K562 treated with DMSO at 1 percent for 48 hours (cell line): ENCODE results near the gene BRIX1. TPM values are rescaled to one million over a fixed set of nuclear protein-coding genes. Genes with fewer than 3 reads are reported as not detected.

Experiments used
- total RNA-seq: library from RNA; unstranded; fragments of 300-600 nt; gene quantifications from 2 replicates; pipeline ENCODE4 v1.2.3, GENCODE V29; 2022; ENCODE audit warnings: low replicate concordance; ENCODE audit errors: extremely low read depth

Gene BRIX1, protein sequence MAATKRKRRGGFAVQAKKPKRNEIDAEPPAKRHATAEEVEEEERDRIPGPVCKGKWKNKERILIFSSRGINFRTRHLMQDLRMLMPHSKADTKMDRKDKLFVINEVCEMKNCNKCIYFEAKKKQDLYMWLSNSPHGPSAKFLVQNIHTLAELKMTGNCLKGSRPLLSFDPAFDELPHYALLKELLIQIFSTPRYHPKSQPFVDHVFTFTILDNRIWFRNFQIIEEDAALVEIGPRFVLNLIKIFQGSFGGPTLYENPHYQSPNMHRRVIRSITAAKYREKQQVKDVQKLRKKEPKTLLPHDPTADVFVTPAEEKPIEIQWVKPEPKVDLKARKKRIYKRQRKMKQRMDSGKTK
- total RNA-seq: not detected in 2 replicates

DNA sequence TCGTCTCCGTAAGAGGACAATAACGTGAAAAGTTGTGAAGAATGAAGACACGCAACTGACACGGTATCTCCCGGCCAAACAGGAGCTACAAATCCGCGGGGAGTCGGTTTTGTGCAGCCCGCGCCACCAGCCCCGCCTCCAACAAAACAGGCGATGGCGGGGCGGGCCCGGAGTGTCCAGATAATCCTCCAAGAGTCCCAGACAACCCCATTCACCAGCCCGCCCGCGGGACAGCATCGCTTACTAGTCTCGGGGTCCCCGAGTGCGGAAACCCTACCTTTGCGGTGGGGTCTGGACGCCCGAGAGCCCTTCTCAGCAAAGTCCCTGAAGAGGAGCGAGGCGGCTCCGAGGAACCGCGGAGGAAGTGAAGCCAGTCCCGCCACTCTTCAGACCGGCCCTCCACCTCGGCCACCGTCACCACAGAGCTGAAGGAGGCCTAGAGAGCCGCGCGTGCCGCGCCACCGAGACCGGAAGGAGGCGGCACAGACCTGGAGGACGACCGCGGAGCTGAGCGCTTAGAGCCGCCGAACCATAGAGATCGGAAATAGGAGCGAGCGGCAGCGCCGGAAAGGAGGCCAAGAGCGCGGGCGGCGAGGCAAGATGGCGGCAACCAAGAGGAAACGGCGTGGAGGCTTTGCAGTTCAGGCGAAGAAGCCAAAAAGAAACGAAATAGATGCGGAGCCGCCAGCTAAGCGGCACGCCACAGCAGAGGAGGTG is at the start of gene BRIX1, which contains the start of gene RAD1:
BRIX1 (plus strand) TSS at position 573 of the 717 bp plus-strand sequence; CDS start at position 601, 28 bp downstream.
RAD1 (minus strand) TSS at position 366 of the 717 bp plus-strand sequence. CDS start 612 bp downstream, outside the sequence.

DNA sequence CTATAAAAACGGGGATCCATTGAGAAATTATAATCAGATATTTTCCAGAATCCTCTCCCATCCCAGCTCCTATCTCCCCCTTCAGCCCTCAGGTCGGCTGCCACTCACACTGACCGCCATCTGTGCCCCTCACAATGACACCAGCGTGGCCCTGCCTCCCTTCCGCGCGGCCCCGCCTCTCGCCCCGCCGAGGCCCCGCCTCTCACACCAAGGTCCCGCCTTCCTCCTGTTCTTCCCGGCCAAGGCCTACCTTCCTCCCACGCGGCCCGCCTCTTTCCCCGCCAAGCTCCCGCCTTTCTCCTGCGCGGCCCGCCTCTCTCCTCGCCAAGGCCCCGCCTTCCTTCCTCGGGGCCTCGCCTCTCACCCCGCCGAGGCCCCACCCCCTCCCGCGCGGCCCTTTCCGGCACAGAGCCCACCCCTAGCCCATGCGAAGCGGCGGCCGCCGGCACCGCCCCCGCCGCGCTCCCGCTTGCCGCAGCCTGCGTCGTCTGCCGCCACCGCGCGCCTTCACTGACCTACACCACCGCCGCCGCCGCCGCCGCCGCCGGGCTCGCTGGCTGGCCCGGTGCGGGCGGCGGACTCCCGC is 13.7 kb downstream of the BRIX1 start, which contains the start of gene DNAJC21:
DNAJC21 (plus strand) TSS at position 426 of the 586 bp plus-strand sequence. CDS start 261 bp downstream, outside the sequence.

Other genes starting within 250 kb of the BRIX1 start
- gene TTC23L, start 76.5 kb upstream of the BRIX1 start, total RNA-seq: not detected in 2 replicates
- not detected in 2 replicates for gene RAD1, start 207 bp upstream of the BRIX1 start, total RNA-seq
- 227 TPM in 1 of 2 replicates, not detected in the other for gene DNAJC21, start 13.8 kb downstream of the BRIX1 start, total RNA-seq
- gene AGXT2, start 132.2 kb downstream of the BRIX1 start, total RNA-seq: not detected in 2 replicates